Upper lobe of left lung (tissue), 6 donors: ENCODE results near the gene PICALM. TPM values are rescaled to one million over a fixed set of nuclear protein-coding genes. Genes with fewer than 3 reads are reported as not detected.
A peak's percentile ranks its signal among the peaks of the same experiment; 100 is the strongest.

ENCODE experiments used
- ATAC-seq, 2 donors: fragments of 200-7000 bp; cut with Tn5 transposase; one replicate each; pipeline ENCODE4 v1.9.1; 2022; ENCODE audit warnings: mild to moderate bottlenecking in 2 of 2, moderate library complexity in 2 of 2; ENCODE audit not compliant: low FRiP score in 2 of 2
- DNase-seq, 2 donors: peaks; one replicate each; pipeline ENCODE4 v3.0.0-alpha.2; 2019 to 2020
- H3K27ac ChIP-seq, 4 donors: fragments of 200-600 bp; sonication (generic); one replicate each; pipeline ENCODE4 v1.5.1; 2016 to 2019
- H3K27me3 ChIP-seq, 4 donors: fragments of 200-600 bp; sonication (generic); one replicate each; pipeline ENCODE4 v1.5.1; 2017 to 2019
- H3K36me3 ChIP-seq, 4 donors: fragments of 200-600 bp; sonication (generic); one replicate each; pipeline ENCODE4 v1.5.1; 2016 to 2019
- H3K4me1 ChIP-seq, 4 donors: fragments of 200-600 bp; sonication (generic); one replicate each; pipeline ENCODE4 v1.5.1; 2018 to 2019
- H3K4me3 ChIP-seq, 4 donors: fragments of 200-600 bp; sonication (generic); one replicate each; pipeline ENCODE4 v1.5.1; 2017 to 2019; ENCODE audit warnings: mild to moderate bottlenecking in 2 of 4, moderate library complexity in 1 of 4
- H3K9me3 ChIP-seq, 4 donors: fragments of 200-600 bp; sonication (generic); one replicate each; pipeline ENCODE4 v1.5.1; 2018 to 2019
- EP300 ChIP-seq, 4 donors: sonication (generic); formaldehyde crosslinking; IDR thresholded peaks; one replicate each; pipeline ENCODE4 v1.5.1; 2017; ENCODE audit warnings: antibody characterized with exemption in 4 of 4, control low read depth in 2 of 4
- POLR2A ChIP-seq, 4 donors: fragments of 450-650 bp; IDR thresholded peaks; one replicate each; pipeline ENCODE4 v1.5.1; 2016 to 2017; ENCODE audit warnings: antibody characterized with exemption in 4 of 4, mild to moderate bottlenecking in 2 of 4
- POLR2AphosphoS5 ChIP-seq, 2 donors: sonication (generic); formaldehyde crosslinking; IDR thresholded peaks; one replicate each; pipeline ENCODE4 v1.5.1; 2017; ENCODE audit warnings: antibody characterized with exemption in 2 of 2
- WGBS, 2 donors: methylation state at CpG; one replicate each; pipeline ENCODE4 v1.1.5; 2017 to 2018; 5-methylcytosine and 5-hydroxymethylcytosine counted together
- total RNA-seq, 6 donors: library from RNA; depleted of rRNA in 4 of 6; stranded (reverse); fragments of >200 nt in 4 of 6; gene quantifications; one replicate each; pipeline versions ENCODE4 v1.1.0 to v1.2.1, GENCODE V29; 2016 to 2021
- TF ChIP-seq, protein P1 (sequence below), 6 experiments: fragments of 450-650 bp in 4 of 6; fragments of 200-600 bp in 2 of 6; sonication (generic) in 2 of 6; IDR thresholded peaks; one replicate each; pipeline ENCODE4 v1.5.1; 2016 to 2019; ENCODE audit warnings: antibody characterized with exemption in 6 of 6
- donor health status: DM: no; HTN: no; CAD: no; lungs with moderate emphysema.
- donor health status: DM: no; HTN: yes; CAD: no; lungs with severe emphysema.

The PICALM gene
- total RNA-seq, 6 donors from 2014 or later: 144 to 294 (median 198) TPM

DNA sequence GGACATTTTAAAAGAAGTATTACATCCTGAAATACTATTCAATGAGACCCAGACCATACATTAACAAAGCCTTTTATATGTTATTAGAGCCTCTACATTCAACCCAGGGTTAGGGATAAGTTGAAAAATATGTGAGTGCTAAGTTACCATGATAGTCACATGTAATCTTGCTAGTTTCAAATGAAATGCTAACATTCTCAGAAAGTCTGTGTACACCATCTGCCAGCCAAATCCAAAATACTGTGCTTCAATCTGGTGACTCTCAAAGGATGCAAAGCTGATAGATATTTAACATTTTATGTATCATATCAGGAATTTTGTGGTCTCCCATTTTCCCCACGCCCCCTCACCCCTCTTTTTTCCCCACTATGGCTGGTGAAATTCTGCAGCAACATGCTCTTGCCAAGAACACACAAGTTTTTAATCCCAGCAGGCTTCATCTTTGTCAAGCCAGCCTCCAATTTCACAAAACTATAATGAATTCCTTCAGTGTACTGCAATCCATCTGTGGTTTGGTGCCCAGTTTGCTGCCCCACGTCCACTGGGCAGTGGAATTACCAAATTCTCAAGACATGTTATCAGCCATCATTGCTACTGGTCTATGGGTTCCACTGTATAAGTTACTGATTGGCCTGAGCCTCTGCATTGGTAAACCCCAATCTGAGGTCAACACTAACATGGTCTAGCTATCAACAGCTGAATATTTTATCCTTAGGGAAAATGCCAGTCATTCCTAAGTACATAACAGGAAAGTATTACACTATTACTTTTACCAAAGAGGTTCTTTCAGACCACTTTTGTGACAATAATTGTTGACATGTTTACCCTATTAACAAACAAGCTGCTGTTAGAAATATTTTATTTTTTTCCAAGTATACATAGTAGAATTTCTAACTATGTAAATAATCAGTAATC, 1.5 kb upstream of the PICALM start:
- no peak for TF ChIP-seq POLR2A (IDR thresholded peaks at IDR 0.05)
- TF ChIP-seq, protein P1, sequence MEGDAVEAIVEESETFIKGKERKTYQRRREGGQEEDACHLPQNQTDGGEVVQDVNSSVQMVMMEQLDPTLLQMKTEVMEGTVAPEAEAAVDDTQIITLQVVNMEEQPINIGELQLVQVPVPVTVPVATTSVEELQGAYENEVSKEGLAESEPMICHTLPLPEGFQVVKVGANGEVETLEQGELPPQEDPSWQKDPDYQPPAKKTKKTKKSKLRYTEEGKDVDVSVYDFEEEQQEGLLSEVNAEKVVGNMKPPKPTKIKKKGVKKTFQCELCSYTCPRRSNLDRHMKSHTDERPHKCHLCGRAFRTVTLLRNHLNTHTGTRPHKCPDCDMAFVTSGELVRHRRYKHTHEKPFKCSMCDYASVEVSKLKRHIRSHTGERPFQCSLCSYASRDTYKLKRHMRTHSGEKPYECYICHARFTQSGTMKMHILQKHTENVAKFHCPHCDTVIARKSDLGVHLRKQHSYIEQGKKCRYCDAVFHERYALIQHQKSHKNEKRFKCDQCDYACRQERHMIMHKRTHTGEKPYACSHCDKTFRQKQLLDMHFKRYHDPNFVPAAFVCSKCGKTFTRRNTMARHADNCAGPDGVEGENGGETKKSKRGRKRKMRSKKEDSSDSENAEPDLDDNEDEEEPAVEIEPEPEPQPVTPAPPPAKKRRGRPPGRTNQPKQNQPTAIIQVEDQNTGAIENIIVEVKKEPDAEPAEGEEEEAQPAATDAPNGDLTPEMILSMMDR (IDR thresholded peaks at IDR 0.05): no peak
- TF ChIP-seq EP300 (IDR thresholded peaks at IDR 0.05): no peak
- no peak for TF ChIP-seq POLR2AphosphoS5 (IDR thresholded peaks at IDR 0.05)
- DNase-seq (no peak), ATAC-seq (no peak)
- Histone ChIP-seq H3K27ac (peak overlapping the region; percentile 98 to 100 (median 98)), H3K36me3 (no peaks in the 10 kb centered on the region), H3K4me3 (peak overlapping the region in 1 of 4 donors; percentile 83), H3K27me3 (no peaks in the 10 kb centered on the region), H3K4me1 (peaks cover 11 to 23% (median 13%) of the 10 kb centered on the region in 4 donors), H3K9me3 (no peaks in the 10 kb centered on the region)
- 82 to 84% methylated on average over 2 of the region's 2 CpGs for WGBS, 2 donors

DNA sequence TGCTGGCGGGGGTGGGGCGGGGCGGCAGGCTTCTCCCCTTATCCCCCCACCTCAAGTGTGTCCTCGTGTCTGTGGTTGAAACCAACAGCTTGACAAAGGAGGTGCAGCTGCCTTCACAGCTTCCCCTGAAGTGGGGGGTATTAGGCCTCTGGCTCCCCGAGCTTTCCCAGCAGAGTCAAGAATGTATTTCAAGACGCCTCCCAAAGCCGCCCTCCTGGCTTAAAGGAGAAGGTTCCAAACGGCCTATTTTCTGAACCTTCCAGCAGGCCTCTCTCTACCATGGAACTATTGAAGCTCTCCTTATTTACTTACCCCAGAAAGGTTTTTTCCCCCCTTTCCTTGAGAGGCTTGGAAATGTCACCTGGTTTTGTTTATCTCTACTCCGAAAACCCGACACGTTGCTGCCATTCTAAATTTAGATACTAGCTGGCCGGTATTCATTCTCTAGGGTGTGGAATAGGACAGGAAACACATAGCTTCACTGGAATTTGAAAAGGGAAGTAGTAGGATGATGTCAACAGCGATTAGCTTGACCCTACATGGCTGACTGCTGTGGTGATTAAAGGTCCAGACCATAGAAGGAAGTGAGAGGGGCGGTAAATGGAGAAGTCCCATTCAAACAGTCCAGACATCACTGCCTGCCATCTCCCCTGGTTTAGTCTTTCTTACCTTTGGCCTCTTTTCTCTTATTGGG, 671 bp upstream of the PICALM start:
- Histone ChIP-seq H3K4me3 (peak overlapping the region in 3 of 4 donors; percentile 77 to 83 (median 82)), H3K27me3 (no peaks in the 10 kb centered on the region), H3K27ac (peak overlapping the region; percentile 98 to 100 (median 98)), H3K4me1 (peaks cover 18 to 31% (median 20%) of the 10 kb centered on the region in 4 donors), H3K9me3 (no peaks in the 10 kb centered on the region), H3K36me3 (no peaks in the 10 kb centered on the region)
- ATAC-seq: peak; percentile 80 to 89
- peak in 1 of 2 donors; percentile 63 for DNase-seq
- TF ChIP-seq, protein P1 (IDR thresholded peaks at IDR 0.05): peak in 1 of 6 experiments; percentile 4
- TF ChIP-seq EP300 (IDR thresholded peaks at IDR 0.05) (peak in 2 of 4 donors; percentile 77 to 81), POLR2A (IDR thresholded peaks at IDR 0.05) (peak in 1 of 4 donors; percentile 46), POLR2AphosphoS5 (IDR thresholded peaks at IDR 0.05) (peak; percentile 68 to 86)
- 4 to 6% methylated on average over 11 of the region's 14 CpGs for WGBS, 2 donors

DNA sequence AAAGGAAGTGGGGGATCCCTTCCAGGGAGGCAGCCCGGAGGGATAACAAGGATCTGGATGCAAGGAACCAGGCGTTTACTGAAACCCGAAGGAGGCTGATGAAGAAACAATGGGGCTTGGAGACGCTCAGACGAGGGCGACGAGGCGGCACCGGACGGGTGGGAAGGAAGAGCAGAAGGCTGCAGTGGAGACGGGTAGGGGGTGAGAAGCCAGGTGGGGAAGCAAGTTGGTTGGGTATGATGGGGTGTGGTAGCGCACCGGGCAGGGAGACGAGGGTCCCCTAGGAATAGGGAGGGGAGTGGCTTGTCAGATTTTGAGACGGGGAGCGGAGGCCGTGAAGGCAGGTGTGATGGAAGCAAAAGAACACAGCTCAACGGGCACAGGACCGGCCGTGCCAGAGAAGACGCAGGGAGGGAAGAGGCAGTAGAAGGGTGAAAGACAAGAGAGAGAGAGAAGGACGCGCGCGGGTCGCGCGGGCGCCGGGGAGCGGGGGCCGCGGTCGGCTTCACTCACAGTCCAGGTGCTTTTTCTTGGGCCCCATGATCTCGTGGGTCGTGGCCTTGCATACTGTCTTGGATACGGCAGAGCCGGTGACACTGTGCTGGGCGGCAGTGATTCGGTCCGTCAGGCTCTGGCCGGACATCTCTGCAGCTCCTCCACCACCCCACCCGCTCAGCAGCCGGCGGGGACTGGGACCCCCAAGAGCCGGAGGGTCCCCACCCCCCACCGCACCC, 579 bp downstream of the PICALM start:
- DNase-seq: peak; percentile 40 to 90
- H3K27ac ChIP-seq: peak overlapping the region; percentile 98 to 100 (median 98)
- peak in 1 of 2 donors; percentile 7 for TF ChIP-seq POLR2AphosphoS5 (IDR thresholded peaks at IDR 0.05)
- TF ChIP-seq, protein P1 (IDR thresholded peaks at IDR 0.05): no peak

DNA sequence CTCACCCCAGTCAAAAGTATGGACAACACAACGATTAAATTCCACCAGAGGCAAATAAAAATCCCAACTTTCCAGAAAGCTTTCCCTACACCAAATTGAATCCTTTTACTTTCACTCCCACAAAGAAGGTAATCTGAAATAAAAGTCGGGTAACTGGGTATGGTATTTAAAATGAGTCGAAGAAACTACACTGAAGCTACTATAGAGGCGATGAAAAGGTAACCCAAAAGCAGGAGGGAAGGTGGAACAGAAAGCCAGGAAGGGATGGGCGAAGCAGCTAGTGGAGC, 1.1 kb downstream of the PICALM start:
- WGBS, 2 donors: 0 to 1% methylated on average over 4 to 5 of the region's 5 CpGs
- Histone ChIP-seq H3K9me3 (no peaks in the 10 kb centered on the region), H3K27me3 (no peaks in the 10 kb centered on the region), H3K27ac (peak overlapping the region; percentile 98 to 100 (median 98)), H3K4me3 (peak overlapping the region; percentile 77 to 89 (median 82)), H3K4me1 (peaks cover 23 to 46% (median 35%) of the 10 kb centered on the region in 4 donors), H3K36me3 (no peaks in the 10 kb centered on the region)
- DNase-seq: no peak
- TF ChIP-seq POLR2AphosphoS5 (IDR thresholded peaks at IDR 0.05) (no peak), POLR2A (IDR thresholded peaks at IDR 0.05) (no peak), EP300 (IDR thresholded peaks at IDR 0.05) (no peak)
- TF ChIP-seq, protein P1 (IDR thresholded peaks at IDR 0.05): no peak
- no peak for ATAC-seq

More for the DNA sequence above, 579 bp downstream of the PICALM start:
- no peaks in the 10 kb centered on the region for H3K36me3 ChIP-seq
- no peaks in the 10 kb centered on the region for H3K9me3 ChIP-seq
- H3K4me1 ChIP-seq: peaks cover 23 to 44% (median 31%) of the 10 kb centered on the region in 4 donors
- no peaks in the 10 kb centered on the region for H3K27me3 ChIP-seq
- peak in 1 of 2 donors; percentile 11 for ATAC-seq
- H3K4me3 ChIP-seq: peak overlapping the region; percentile 77 to 89 (median 82)
- WGBS, 2 donors: 0% methylated on average over 43 to 45 of the region's 47 CpGs
